ENCODE data around the gene NDUFV3.
"Not testable (repeated sequence)": the region's sequence is repeated elsewhere in the genome, so short reads cannot be mapped to it uniquely, and the experiment has no call there.

The NDUFV3 gene

GRCh38 chr21:42900446-42900845, 7.3 kb downstream of the NDUFV3 start:
- TF ChIP-seq CTCF (IDR thresholded peaks at IDR 0.05; ENCODE audit: borderline replicate concordance, extremely low read depth, low read length, poor library complexity, severe bottlenecking) (no peak), EZH2 (IDR thresholded peaks at IDR 0.05; ENCODE audit: borderline replicate concordance, low read depth, low read length, severe bottlenecking) (no peak)
- ATAC-seq (ENCODE audit: insufficient read depth, low read depth) (no peak), DNase-seq (no peak)
- H3K27ac ChIP-seq (ENCODE audit: low read length): no peak overlapping the region
- peaks cover 72% of the 10 kb centered on the region for H3K36me3 ChIP-seq (ENCODE audit: insufficient read depth, low read length)
- no peaks in the 10 kb centered on the region for H3K27me3 ChIP-seq (ENCODE audit: insufficient read depth, low read length, poor library complexity)
- H3K4me3 ChIP-seq (ENCODE audit: low read depth in 1 of 2, low read length in 2 of 2): no peak overlapping the region
- no peak overlapping the region for H3K9ac ChIP-seq (ENCODE audit: low read depth, low read length)
- H4K20me1 ChIP-seq (ENCODE audit: insufficient read depth, low read length): peaks cover 7% of the 10 kb centered on the region; the same call in 1 of the 2 replicates
- no peaks in the 10 kb centered on the region for H3K4me1 ChIP-seq (ENCODE audit: insufficient read depth, low read length)
- no peak overlapping the region for H3K4me2 ChIP-seq (ENCODE audit: insufficient read depth, low read length)
- H2AFZ ChIP-seq (ENCODE audit: low read depth, low read length): no peak overlapping the region
- H3K9me3 ChIP-seq (ENCODE audit: insufficient read depth, low read length, severe bottlenecking): no peaks in the 10 kb centered on the region
- H3K79me2 ChIP-seq (ENCODE audit: insufficient read depth, low read length): peaks cover 28% of the 10 kb centered on the region; the same call in 1 of the 2 replicates

- Histone ChIP-seq H3K9me3 (ENCODE audit: insufficient read depth, low read length, severe bottlenecking) (no peaks in the 10 kb centered on the region), H3K27ac (ENCODE audit: low read length) (no peak overlapping the region), H3K4me2 (ENCODE audit: insufficient read depth, low read length) (no peak overlapping the region), H3K79me2 (ENCODE audit: insufficient read depth, low read length) (peaks cover 21% of the 10 kb centered on the region; the same call in 1 of the 2 replicates), H3K4me3 (ENCODE audit: low read depth in 1 of 2, low read length in 2 of 2) (no peak overlapping the region), H3K4me1 (ENCODE audit: insufficient read depth, low read length) (no peaks in the 10 kb centered on the region), H2AFZ (ENCODE audit: low read depth, low read length) (no peak overlapping the region), H3K36me3 (ENCODE audit: insufficient read depth, low read length) (peaks cover 86% of the 10 kb centered on the region), H3K27me3 (ENCODE audit: insufficient read depth, low read length, poor library complexity) (no peaks in the 10 kb centered on the region), H4K20me1 (ENCODE audit: insufficient read depth, low read length) (peaks cover 11% of the 10 kb centered on the region; the same call in 1 of the 2 replicates), H3K9ac (ENCODE audit: low read depth, low read length) (no peak overlapping the region)
- ATAC-seq (ENCODE audit: insufficient read depth, low read depth) (no peak), DNase-seq (no peak)
- TF ChIP-seq CTCF (IDR thresholded peaks at IDR 0.05; ENCODE audit: borderline replicate concordance, extremely low read depth, low read length, poor library complexity, severe bottlenecking) (no peak), EZH2 (IDR thresholded peaks at IDR 0.05; ENCODE audit: borderline replicate concordance, low read depth, low read length, severe bottlenecking) (no peak)
Measured at GRCh38 chr21:42903817-42904216, 10.7 kb downstream of the NDUFV3 start.

GRCh38 chr21:42905195-42905594, 12.1 kb downstream of the NDUFV3 start:
- Histone ChIP-seq H3K4me3 (ENCODE audit: low read depth in 1 of 2, low read length in 2 of 2) (no peak overlapping the region), H3K4me1 (ENCODE audit: insufficient read depth, low read length) (no peaks in the 10 kb centered on the region), H3K27ac (ENCODE audit: low read length) (no peak overlapping the region), H2AFZ (ENCODE audit: low read depth, low read length) (no peak overlapping the region), H3K27me3 (ENCODE audit: insufficient read depth, low read length, poor library complexity) (no peaks in the 10 kb centered on the region), H3K4me2 (ENCODE audit: insufficient read depth, low read length) (no peak overlapping the region), H3K36me3 (ENCODE audit: insufficient read depth, low read length) (peaks cover 87% of the 10 kb centered on the region), H3K9me3 (ENCODE audit: insufficient read depth, low read length, severe bottlenecking) (no peaks in the 10 kb centered on the region), H4K20me1 (ENCODE audit: insufficient read depth, low read length) (peaks cover 11% of the 10 kb centered on the region; the same call in 1 of the 2 replicates), H3K9ac (ENCODE audit: low read depth, low read length) (no peak overlapping the region), H3K79me2 (ENCODE audit: insufficient read depth, low read length) (peaks cover 17% of the 10 kb centered on the region; the same call in 1 of the 2 replicates)
- ATAC-seq (ENCODE audit: insufficient read depth, low read depth) (no peak), DNase-seq (no peak)
- TF ChIP-seq CTCF (IDR thresholded peaks at IDR 0.05; ENCODE audit: borderline replicate concordance, extremely low read depth, low read length, poor library complexity, severe bottlenecking): no peak

- Histone ChIP-seq H3K79me2 (ENCODE audit: insufficient read depth, low read length) (peaks cover 11% of the 10 kb centered on the region; the same call in 1 of the 2 replicates), H3K4me1 (ENCODE audit: insufficient read depth, low read length) (no peaks in the 10 kb centered on the region), H3K9me3 (ENCODE audit: insufficient read depth, low read length, severe bottlenecking) (no peaks in the 10 kb centered on the region), H3K27ac (ENCODE audit: low read length) (no peak overlapping the region), H2AFZ (ENCODE audit: low read depth, low read length) (no peak overlapping the region), H3K4me2 (ENCODE audit: insufficient read depth, low read length) (no peak overlapping the region), H3K36me3 (ENCODE audit: insufficient read depth, low read length) (peaks cover 82% of the 10 kb centered on the region), H4K20me1 (ENCODE audit: insufficient read depth, low read length) (peaks cover 9% of the 10 kb centered on the region; the same call in 1 of the 2 replicates), H3K4me3 (ENCODE audit: low read depth in 1 of 2, low read length in 2 of 2) (no peak overlapping the region), H3K9ac (ENCODE audit: low read depth, low read length) (no peak overlapping the region), H3K27me3 (ENCODE audit: insufficient read depth, low read length, poor library complexity) (no peaks in the 10 kb centered on the region)
- DNase-seq (no peak), ATAC-seq (ENCODE audit: insufficient read depth, low read depth) (no peak)
- TF ChIP-seq EZH2 (IDR thresholded peaks at IDR 0.05; ENCODE audit: borderline replicate concordance, low read depth, low read length, severe bottlenecking): no peak
- no peak for TF ChIP-seq CTCF (IDR thresholded peaks at IDR 0.05; ENCODE audit: borderline replicate concordance, extremely low read depth, low read length, poor library complexity, severe bottlenecking)
Measured at GRCh38 chr21:42906233-42906632, 13.1 kb downstream of the NDUFV3 start.

- H3K27me3 ChIP-seq (ENCODE audit: insufficient read depth, low read length, poor library complexity); H3K4me3 ChIP-seq (ENCODE audit: low read depth in 1 of 2, low read length in 2 of 2); H3K4me2 ChIP-seq (ENCODE audit: insufficient read depth, low read length); H3K9me3 ChIP-seq (ENCODE audit: insufficient read depth, low read length, severe bottlenecking); H4K20me1 ChIP-seq (ENCODE audit: insufficient read depth, low read length); H3K79me2 ChIP-seq (ENCODE audit: insufficient read depth, low read length); H2AFZ ChIP-seq (ENCODE audit: low read depth, low read length); ATAC-seq (ENCODE audit: insufficient read depth, low read depth); H3K9ac ChIP-seq (ENCODE audit: low read depth, low read length); DNase-seq; H3K27ac ChIP-seq (ENCODE audit: low read length); H3K4me1 ChIP-seq (ENCODE audit: insufficient read depth, low read length): not testable (repeated sequence)
- H3K36me3 ChIP-seq (ENCODE audit: insufficient read depth, low read length): peaks cover 67% of the 10 kb centered on the region
Measured at GRCh38 chr21:42908484-42908883, 15.4 kb downstream of the NDUFV3 start.
